Naive thymus-derived CD4-positive, alpha-beta T cell (primary cell): Measurements from ENCODE around the gene ABI1. TPM values are rescaled to one million over a fixed set of nuclear protein-coding genes. Genes with fewer than 3 reads are reported as not detected.

ENCODE experiments used
- ATAC-seq: fragments of 150-1000 bp; cut with Tn5 transposase; 2 replicates; pipeline ENCODE4 v1.10.0; 2021; ENCODE audit warnings: mild to moderate bottlenecking, moderate library complexity
- CTCF ChIA-PET: fragments of 350-600 bp; sonication (Branson Sonifier 250); formaldehyde crosslinking; loops from one replicate; lab custom pipeline; 2021; ENCODE audit warnings: antibody characterized with exemption; lab: Charles Lee
- POLR2A ChIA-PET: fragments of 350-600 bp; sonication (Branson Sonifier 250); formaldehyde crosslinking; loops from one replicate; lab custom pipeline; 2021; ENCODE audit warnings: antibody characterized with exemption, inconsistent platforms; lab: Charles Lee
- DNase-seq, 9 donors: peaks; one replicate each; pipeline versions ENCODE4 v3.0.0 to v3.0.0-alpha.2; 2020 to 2022; ENCODE audit warnings: mixed read lengths in 1 of 9
- H3K27ac ChIP-seq: one replicate; pipeline ENCODE4 v1.7.0; 2013; ENCODE audit warnings: mild to moderate bottlenecking, low read depth, low read length, moderate library complexity
- H3K27me3 ChIP-seq, 2 donors: one replicate each; pipeline ENCODE4 v1.7.0; 2013; ENCODE audit warnings: low read length in 2 of 2, mild to moderate bottlenecking in 2 of 2, moderate library complexity in 2 of 2; ENCODE audit not compliant: control insufficient read depth in 2 of 2, insufficient read depth in 2 of 2
- H3K36me3 ChIP-seq, 3 experiments: 1 replicate in 2 of 3; 2 replicates in 1 of 3; pipeline ENCODE4 v1.7.0; 2013; ENCODE audit warnings: low read length in 3 of 3, mild to moderate bottlenecking in 3 of 3, moderate library complexity in 1 of 3; ENCODE audit not compliant: insufficient read depth in 3 of 3, control insufficient read depth in 2 of 3
- H3K4me1 ChIP-seq, 2 donors: one replicate each; pipeline ENCODE4 v1.7.0; 2013; ENCODE audit warnings: low read length in 2 of 2, mild to moderate bottlenecking in 2 of 2, moderate library complexity in 1 of 2; ENCODE audit not compliant: control insufficient read depth in 2 of 2, insufficient read depth in 2 of 2
- H3K4me3 ChIP-seq: 2 replicates; pipeline ENCODE4 v1.7.0; 2013; ENCODE audit warnings: mild to moderate bottlenecking, low read length
- H3K9me3 ChIP-seq, 3 experiments: 1 replicate in 2 of 3; 2 replicates in 1 of 3; pipeline ENCODE4 v1.7.0; 2013; ENCODE audit warnings: low read length in 3 of 3; ENCODE audit not compliant: control insufficient read depth in 2 of 3
- H3K27ac Mint-ChIP-seq, 9 donors: one replicate each; pipeline ENCODE4 v1.8.0; 2020 to 2022; ENCODE audit warnings: mixed read lengths in 9 of 9, mild to moderate bottlenecking in 8 of 9, moderate library complexity in 5 of 9, inconsistent platforms in 2 of 9
- H3K27me3 Mint-ChIP-seq, 5 donors: one replicate each; pipeline ENCODE4 v1.8.0; 2021 to 2022; ENCODE audit warnings: mixed read lengths in 5 of 5, mild to moderate bottlenecking in 1 of 5
- H3K36me3 Mint-ChIP-seq, 5 donors: one replicate each; pipeline ENCODE4 v1.8.0; 2020 to 2022; ENCODE audit warnings: mixed read lengths in 5 of 5, mild to moderate bottlenecking in 3 of 5, inconsistent platforms in 1 of 5
- H3K4me1 Mint-ChIP-seq, 7 donors: one replicate each; pipeline ENCODE4 v1.8.0; 2020 to 2022; ENCODE audit warnings: mixed read lengths in 7 of 7, mild to moderate bottlenecking in 3 of 7, inconsistent platforms in 1 of 7
- H3K4me3 Mint-ChIP-seq, 10 donors: one replicate each; pipeline ENCODE4 v1.8.0; 2020 to 2022; ENCODE audit warnings: mild to moderate bottlenecking in 10 of 10, mixed read lengths in 10 of 10, moderate library complexity in 6 of 10, inconsistent platforms in 2 of 10
- H3K9me3 Mint-ChIP-seq, 11 donors: one replicate each; pipeline ENCODE4 v1.8.0; 2020 to 2022; ENCODE audit warnings: mixed read lengths in 11 of 11, mild to moderate bottlenecking in 4 of 11, inconsistent platforms in 1 of 11, moderate library complexity in 1 of 11
- intact Hi-C, 2 donors: fragments of 100-400 bp; cut with micrococcal nuclease; formaldehyde crosslinking; loops; one replicate each; pipeline ENCODE4 v1.15.1; 2023
- polyA plus RNA-seq, 2 donors: library from polyadenylated mRNA; unstranded; fragments of 300-500 nt; fragmentation: Illumina TruSeq; gene quantifications; one replicate each; pipeline ENCODE4 v1.2.3, GENCODE V29; 2021
- total RNA-seq, 6 experiments: library from RNA in 5 of 6; stranded (reverse) in 5 of 6; gene quantifications; 1 replicate in 5 of 6; 2 replicates in 1 of 6; pipeline ENCODE4 v1.2.3 and lab custom pipeline; 2021 to 2026

Gene ABI1
- total and polyA plus RNA-seq, 7 experiments from 2014 or later, result 61.9 to 73.7 (median 66.0) TPM

GRCh38 chr10:26699631-26700030 lies 161.1 kb downstream of the ABI1 start:
- H3K4me3 ChIP-seq, result no peak overlapping the region
- no peaks in the 10 kb centered on the region for H3K27me3 ChIP-seq
- peaks cover 7 to 17% of the 10 kb centered on the region in 2 donors for H3K4me1 ChIP-seq
- no peak for ATAC-seq
- intact Hi-C loops, result loop anchor here (5.0 kb wide), 5 partner anchors 38 to 543 kb away; partner anchors contain the start of genes ACBD5 (in 1 of the 2) and APBB1IP (in 1 of the 2)
- H3K9me3 ChIP-seq, result no peaks in the 10 kb centered on the region
- H3K9me3 Mint-ChIP-seq, result no peaks in the 10 kb centered on the region
- peaks cover 4 to 16% (median 4%) of the 10 kb centered on the region in 5 donors for H3K36me3 Mint-ChIP-seq
- ChIA-PET POLR2A (no interaction called here), CTCF (interaction anchor here (0.7 kb wide), 1 partner anchor 674 kb away, joined by 3 read pairs; no protein-coding TSS in a partner anchor)
- no peak for DNase-seq
- peak overlapping the region in 1 of 9 donors; percentile 32 for H3K27ac Mint-ChIP-seq
- H3K27me3 Mint-ChIP-seq, result no peaks in the 10 kb centered on the region
- H3K4me3 Mint-ChIP-seq, result peak overlapping the region in 4 of 10 donors; percentile 13 to 98 (median 30)
- H3K27ac ChIP-seq, result no peak overlapping the region
- H3K36me3 ChIP-seq, result peaks cover 0 to 8% (median 0%) of the 10 kb centered on the region in 3 experiments
- H3K4me1 Mint-ChIP-seq, result peaks cover 31 to 49% (median 34%) of the 10 kb centered on the region in 7 donors

GRCh38 chr10:26698909-26699308 lies 161.8 kb downstream of the ABI1 start:
- DNase-seq (no peak), ATAC-seq (no peak)
- H3K27ac Mint-ChIP-seq, result peak overlapping the region in 4 of 9 donors; percentile 32 to 99 (median 80)
- H3K4me1 Mint-ChIP-seq, result peaks cover 31 to 49% (median 34%) of the 10 kb centered on the region in 7 donors
- H3K9me3 ChIP-seq, result no peaks in the 10 kb centered on the region
- H3K9me3 Mint-ChIP-seq, result no peaks in the 10 kb centered on the region
- H3K4me3 Mint-ChIP-seq, result peak overlapping the region; percentile 92 to 100 (median 97)
- H3K27me3 Mint-ChIP-seq, result no peaks in the 10 kb centered on the region
- H3K27me3 ChIP-seq, result no peaks in the 10 kb centered on the region
- H3K36me3 Mint-ChIP-seq, result peaks cover 4 to 16% (median 4%) of the 10 kb centered on the region in 5 donors
- POLR2A ChIA-PET, result no interaction called here
- CTCF ChIA-PET, result interaction anchor here (0.7 kb wide), 1 partner anchor 674 kb away, joined by 3 read pairs; no protein-coding TSS in a partner anchor
- H3K4me1 ChIP-seq, result peaks cover 7 to 17% of the 10 kb centered on the region in 2 donors
- intact Hi-C loops, result loop anchor here (5.0 kb wide), 5 partner anchors 38 to 543 kb away; partner anchors contain the start of genes ACBD5 (in 1 of the 2) and APBB1IP (in 1 of the 2)
- no peak overlapping the region for H3K27ac ChIP-seq
- H3K4me3 ChIP-seq, result no peak overlapping the region
- H3K36me3 ChIP-seq, result peaks cover 0 to 8% (median 0%) of the 10 kb centered on the region in 3 experiments

GRCh38 chr10:26697922-26698608 lies 162.7 kb downstream of the ABI1 start:
- H3K4me1 ChIP-seq, result peaks cover 7 to 17% of the 10 kb centered on the region in 2 donors
- no peaks in the 10 kb centered on the region for H3K9me3 ChIP-seq
- H3K27ac Mint-ChIP-seq, result peak overlapping the region; percentile 62 to 99 (median 93)
- no peaks in the 10 kb centered on the region for H3K9me3 Mint-ChIP-seq
- H3K27me3 ChIP-seq, result no peaks in the 10 kb centered on the region
- H3K4me3 Mint-ChIP-seq, result peak overlapping the region; percentile 92 to 100 (median 97)
- H3K4me1 Mint-ChIP-seq, result peaks cover 31 to 49% (median 34%) of the 10 kb centered on the region in 7 donors
- intact Hi-C loops, result loop anchor here (1.0 to 5.0 kb wide), 14 partner anchors 14 to 544 kb away; partner anchors contain the start of genes APBB1IP (in 2 of the 2), MASTL (in 2 of the 2), ABI1 (in 1 of the 2) and ACBD5 (in 1 of the 2)
- ATAC-seq (no peak), DNase-seq (no peak)
- peaks cover 0 to 8% (median 0%) of the 10 kb centered on the region in 3 experiments for H3K36me3 ChIP-seq
- H3K4me3 ChIP-seq, result peak overlapping the region; percentile 77
- CTCF ChIA-PET, result no interaction called here
- peak overlapping the region; percentile 85 for H3K27ac ChIP-seq
- POLR2A ChIA-PET, result interaction anchor here (2.4 to 2.7 kb wide), 2 partner anchors 13 to 15 kb away, joined by 11 to 21 read pairs; no protein-coding TSS in a partner anchor
- H3K27me3 Mint-ChIP-seq, result no peaks in the 10 kb centered on the region
- peaks cover 4 to 15% (median 4%) of the 10 kb centered on the region in 5 donors for H3K36me3 Mint-ChIP-seq

- peak within 1 kb of the TSS; percentile 92 to 100 (median 98) for H3K4me3 Mint-ChIP-seq
- Histone ChIP-seq H3K9me3 (no peaks in the 10 kb centered on the region), H3K36me3 (peaks cover 0 to 8% (median 0%) of the 10 kb centered on the region in 3 experiments), H3K4me1 (peaks cover 7 to 17% of the 10 kb centered on the region in 2 donors), H3K27ac (peak within 1 kb of the TSS; percentile 85), H3K27me3 (no peaks in the 10 kb centered on the region), H3K4me3 (peak within 1 kb of the TSS; percentile 77)
- POLR2A ChIA-PET, result interaction anchor here (2.4 to 2.7 kb wide), 2 partner anchors 12 to 14 kb away, joined by 11 to 21 read pairs; no protein-coding TSS in a partner anchor
- intact Hi-C loops, result loop anchor here (1.0 to 5.0 kb wide), 14 partner anchors 13 to 545 kb away; partner anchors contain the start of genes APBB1IP (in 2 of the 2), MASTL (in 2 of the 2), ABI1 (in 1 of the 2) and ACBD5 (in 1 of the 2)
- CTCF ChIA-PET, result interaction anchor here (0.6 to 1.1 kb wide), 3 partner anchors 14 to 259 kb away, joined by 4 to 6 read pairs (median 5); no protein-coding TSS in a partner anchor
- ATAC-seq (peak; percentile 77), DNase-seq (peak; percentile 34 to 77 (median 60))
- H3K27me3 Mint-ChIP-seq, result no peaks in the 10 kb centered on the region
- no peaks in the 10 kb centered on the region for H3K9me3 Mint-ChIP-seq
- H3K4me1 Mint-ChIP-seq, result peaks cover 28 to 47% (median 34%) of the 10 kb centered on the region in 7 donors
- peaks cover 0 to 13% (median 4%) of the 10 kb centered on the region in 5 donors for H3K36me3 Mint-ChIP-seq
- peak within 1 kb of the TSS; percentile 94 to 99 (median 97) for H3K27ac Mint-ChIP-seq
Observed at GRCh38 chr10:26697163-26697921, 163.4 kb downstream of the ABI1 start, which contains the start of gene PDSS1. PDSS1 (plus strand) TSS chr10:26697701; CDS start chr10:26697712, 11 bp downstream.

GRCh38 chr10:26696786-26697162 lies 164.0 kb downstream of the ABI1 start:
- Histone ChIP-seq H3K4me1 (peaks cover 7 to 17% of the 10 kb centered on the region in 2 donors), H3K9me3 (no peaks in the 10 kb centered on the region), H3K27ac (peak overlapping the region; percentile 85), H3K27me3 (no peaks in the 10 kb centered on the region), H3K4me3 (peak overlapping the region; percentile 77), H3K36me3 (peaks cover 0 to 5% (median 0%) of the 10 kb centered on the region in 3 experiments)
- peak; percentile 12 for ATAC-seq
- H3K36me3 Mint-ChIP-seq, result peaks cover 0 to 9% (median under 1%) of the 10 kb centered on the region in 5 donors
- H3K4me3 Mint-ChIP-seq, result peak overlapping the region; percentile 92 to 100 (median 98)
- intact Hi-C loops, result loop anchor here (1.0 to 5.0 kb wide), 14 partner anchors 12 to 546 kb away; partner anchors contain the start of genes APBB1IP (in 2 of the 2), MASTL (in 2 of the 2), ABI1 (in 1 of the 2) and ACBD5 (in 1 of the 2)
- H3K27me3 Mint-ChIP-seq, result no peaks in the 10 kb centered on the region
- ChIA-PET CTCF (interaction anchor here (0.6 to 1.1 kb wide), 3 partner anchors 14 to 258 kb away, joined by 4 to 6 read pairs (median 5); no protein-coding TSS in a partner anchor), POLR2A (interaction anchor here (0.6 to 2.7 kb wide), 4 partner anchors 11 to 457 kb away, joined by 3 to 21 read pairs (median 7); partner anchors contain the start of gene YME1L1)
- no peaks in the 10 kb centered on the region for H3K9me3 Mint-ChIP-seq
- H3K4me1 Mint-ChIP-seq, result peaks cover 27 to 42% (median 33%) of the 10 kb centered on the region in 7 donors
- H3K27ac Mint-ChIP-seq, result peak overlapping the region; percentile 94 to 99 (median 97)
- DNase-seq, result peak in 1 of 9 donors; percentile 10
